ENCODE data around the gene RPL13. TPM values are rescaled to one million over a fixed set of nuclear protein-coding genes. Genes with fewer than 3 reads are reported as not detected.

Gene RPL13
- total and polyA plus RNA-seq, 2 of the 8 experiments (the other 6 are each of a cell fraction or from before 2014, with no cell fraction given), result 2,162 to 7,384 TPM

GRCh38 chr16:89600956-89601355 lies 40.5 kb downstream of the RPL13 start:
- Histone ChIP-seq H3K9ac (replicated peaks in 1 of 4; ENCODE audit: extremely low read depth in 1 of 4, low read depth in 3 of 4, low read length in 3 of 4) (no peak overlapping the region), H4K8ac (ENCODE audit: extremely low read depth, insufficient read depth, low read length) (no peak overlapping the region; the same call in 1 of the 2 replicates), H3K79me2 (ENCODE audit: control insufficient read depth in 1 of 2, insufficient read depth in 2 of 2, low read length in 2 of 2) (no peaks in the 10 kb centered on the region), H3K18ac (ENCODE audit: extremely low read depth, low read length) (no peak overlapping the region), H2AK5ac (ENCODE audit: low read depth, low read length) (no peak overlapping the region), H2BK20ac (ENCODE audit: low read length) (no peak overlapping the region), H2BK120ac (replicated peaks; ENCODE audit: low read depth, low read length) (no peak overlapping the region), H2BK12ac (ENCODE audit: low read depth, low read length) (no peak overlapping the region), H3K36me3 (ENCODE audit: control insufficient read depth in 2 of 4, insufficient read depth in 4 of 4, low read length in 3 of 4) (no peaks in the 10 kb centered on the region), H3K79me1 (ENCODE audit: low read depth, low read length) (no peaks in the 10 kb centered on the region), H3K27me3 (replicated peaks in 1 of 4; ENCODE audit: control insufficient read depth in 3 of 4, extremely low read depth in 1 of 4, insufficient read depth in 3 of 4, low read length in 3 of 4) (no peaks in the 10 kb centered on the region; a peak in 1 of 7 replicates), H4K5ac (ENCODE audit: insufficient read length, low read depth, low read length) (no peak overlapping the region), H2BK15ac (ENCODE audit: low read length) (no peak overlapping the region), H4K20me1 (replicated peaks in 1 of 2; ENCODE audit: control insufficient read depth in 1 of 2, insufficient read depth in 2 of 2, low read length in 2 of 2) (peaks cover 0 to 7% of the 10 kb centered on the region in 2 experiments), H3K4me1 (replicated peaks in 1 of 4; ENCODE audit: control insufficient read depth in 3 of 4, insufficient read depth in 4 of 4, low read length in 3 of 4) (peaks cover 0 to 11% (median 9%) of the 10 kb centered on the region in 4 experiments; a peak in 5 of 7 replicates), H3K4ac (replicated peaks; ENCODE audit: insufficient read length, low read depth, low read length) (no peak overlapping the region), H3K56ac (replicated peaks; ENCODE audit: insufficient read length, low read depth, low read length) (no peak overlapping the region), H3K23me2 (ENCODE audit: low read depth, low read length) (peaks cover 2% of the 10 kb centered on the region), H3K4me3 (ENCODE audit: extremely low read depth in 1 of 4, insufficient read depth in 2 of 4, low read depth in 3 of 4, low read length in 4 of 4) (no peak overlapping the region), H2AFZ (ENCODE audit: low read length) (no peak overlapping the region), H3K27ac (ENCODE audit: low read depth, low read length) (no peak overlapping the region), H3K23ac (ENCODE audit: insufficient read length) (no peak overlapping the region), H4K91ac (replicated peaks; ENCODE audit: insufficient read length, low read length) (no peak overlapping the region), H3K14ac (ENCODE audit: insufficient read length) (no peak overlapping the region), H3K9me3 (ENCODE audit: insufficient read depth in 2 of 2, low read depth in 1 of 2, low read length in 1 of 2) (no peaks in the 10 kb centered on the region), H2BK5ac (ENCODE audit: low read depth, low read length) (0 out of 2 replicates have a peak overlapping the region, but pooled peaks have one; percentile 16), H3K4me2 (ENCODE audit: insufficient read depth in 1 of 2, low read depth in 2 of 2, low read length in 2 of 2) (no peak overlapping the region)
- POLR2A ChIA-PET (ENCODE audit: partially characterized antibody), result interaction anchor here (0.6 to 1.3 kb wide), 5 partner anchors 13 to 337 kb away, joined by 3 to 5 read pairs (median 3); partner anchors contain the start of gene DPEP1
- no peak for FAIRE-seq
- CTCF ChIA-PET (ENCODE audit: partially characterized antibody), result interaction anchor here (0.7 to 4.8 kb wide), 11 partner anchors 10 to 105 kb away, joined by 3 to 56 read pairs (median 7); partner anchors contain the start of gene DPEP1
- 93% methylated on average over 8 of the region's 8 CpGs; no CpG with 5 or more reads in 1 of the 2 experiments for WGBS, 2 experiments (ENCODE audit: extremely low coverage in 1 of 2, insufficient coverage in 1 of 2, insufficient read length in 1 of 2, insufficient replicate concordance in 2 of 2, low coverage in 1 of 2, low lambda C conversion rate in 2 of 2, missing lambda C conversion rate in 1 of 2)
- no peak for DNase-seq (ENCODE audit: low read depth in 1 of 2, low spot score in 2 of 2)
- TF ChIP-seq CTCF (IDR thresholded peaks at IDR 0.05; ENCODE audit: control extremely low read depth in 1 of 3, insufficient read depth in 1 of 3, low read depth in 1 of 3, low read length in 3 of 3), result no peak
- no peak for TF ChIP-seq BCL11A (IDR thresholded peaks at IDR 0.05; ENCODE audit: low read depth in 2 of 2, low read length in 2 of 2)
- TF ChIP-seq HDAC2 (IDR thresholded peaks at IDR 0.05; ENCODE audit: borderline replicate concordance in 1 of 2, low read depth in 2 of 2, low read length in 2 of 2), result no peak
- no peak for TF ChIP-seq ATF3 (IDR thresholded peaks at IDR 0.05; ENCODE audit: insufficient read depth, low read depth, low read length)
- no peak for TF ChIP-seq TEAD4 (IDR thresholded peaks at IDR 0.05; ENCODE audit: low read depth, low read length)
- no peak for TF ChIP-seq SP4 (IDR thresholded peaks at IDR 0.05; ENCODE audit: low read length)
- no peak for TF ChIP-seq SRF (IDR thresholded peaks at IDR 0.05; ENCODE audit: low read depth, low read length)
- no peak for TF ChIP-seq GABPA (IDR thresholded peaks at IDR 0.05; ENCODE audit: borderline replicate concordance, insufficient read depth, low read length)
- no peak for TF ChIP-seq KDM1A (IDR thresholded peaks at IDR 0.05; ENCODE audit: borderline replicate concordance, low read length)
- no peak for TF ChIP-seq RAD21 (IDR thresholded peaks at IDR 0.05 in 1 of 2, conservative IDR thresholded peaks at IDR 0.05 in 1 of 2; ENCODE audit: low read depth in 2 of 2, low read length in 2 of 2)

Data from H1 (cell line).